Testis (tissue), 5 donors: ENCODE results near the gene GLRA1. TPM values are rescaled to one million over a fixed set of nuclear protein-coding genes. Genes with fewer than 3 reads are reported as not detected.

ENCODE experiments used
- DNase-seq: peaks from one replicate; pipeline ENCODE4 v3.0.0-alpha.2; 2019
- H3K27ac ChIP-seq, 2 donors: fragments of 200-600 bp; sonication (generic); one replicate each; pipeline ENCODE4 v1.5.1; 2019
- H3K27me3 ChIP-seq: fragments of 200-600 bp; sonication (generic); one replicate; pipeline ENCODE4 v1.5.1; 2019
- H3K36me3 ChIP-seq: fragments of 200-600 bp; sonication (generic); one replicate; pipeline ENCODE4 v1.5.1; 2017; ENCODE audit warnings: low read depth; ENCODE audit errors: missing control alignments
- H3K4me1 ChIP-seq: fragments of 200-600 bp; sonication (generic); one replicate; pipeline ENCODE4 v1.5.1; 2019
- H3K4me3 ChIP-seq, 2 donors: fragments of 200-600 bp; sonication (generic); one replicate each; pipeline ENCODE4 v1.5.1; 2017 to 2019
- H3K9me3 ChIP-seq: fragments of 200-600 bp; sonication (generic); one replicate; pipeline ENCODE4 v1.5.1; 2017
- CTCF ChIP-seq, 3 experiments: fragments of 450-650 bp in 2 of 3; fragments of 200-600 bp in 1 of 3; sonication (generic) in 1 of 3; IDR thresholded peaks; one replicate each; pipeline ENCODE4 v1.5.1; 2016 to 2019; ENCODE audit warnings: antibody characterized with exemption in 3 of 3, mild to moderate bottlenecking in 2 of 3, moderate library complexity in 1 of 3
- POLR2A ChIP-seq: fragments of 450-650 bp; IDR thresholded peaks from one replicate; pipeline ENCODE4 v1.6.1; 2017; ENCODE audit warnings: antibody characterized with exemption, mild to moderate bottlenecking, moderate library complexity
- WGBS, 2 donors: methylation state at CpG; one replicate each; pipeline ENCODE4 v1.1.5; 2018; 5-methylcytosine and 5-hydroxymethylcytosine counted together
- intact Hi-C: fragments of 100-400 bp; cut with DNase I; formaldehyde crosslinking; loops from one replicate; pipeline ENCODE4 v1.15.1; 2023; ENCODE audit warnings: low total_unique reads
- long read RNA-seq, 2 donors: transcript quantifications; one replicate each; lab custom pipeline, GENCODE V29; 2026
- polyA plus RNA-seq: library from polyadenylated mRNA; stranded (reverse); fragments of 350-450 nt; fragmentation: Illumina TruSeq; extraction: RNeasy Lipid Tissue Mini Kit (QIAGEN cat#74804); gene quantifications from one replicate; pipeline ENCODE4 v1.2.3, GENCODE V29; 2014; ENCODE audit warnings: low read depth, low replicate concordance; ENCODE audit not compliant: insufficient read depth
- total RNA-seq, 2 donors: library from RNA; depleted of rRNA; stranded (reverse); fragments of >200 nt; gene quantifications; one replicate each; pipeline ENCODE4 v1.2.3, GENCODE V29; 2016

Gene GLRA1
- total RNA-seq (not detected), polyA plus RNA-seq (not detected)
- long read RNA-seq, donor 1: 0 reads
- long read RNA-seq, donor 2: 0 reads

DNA sequence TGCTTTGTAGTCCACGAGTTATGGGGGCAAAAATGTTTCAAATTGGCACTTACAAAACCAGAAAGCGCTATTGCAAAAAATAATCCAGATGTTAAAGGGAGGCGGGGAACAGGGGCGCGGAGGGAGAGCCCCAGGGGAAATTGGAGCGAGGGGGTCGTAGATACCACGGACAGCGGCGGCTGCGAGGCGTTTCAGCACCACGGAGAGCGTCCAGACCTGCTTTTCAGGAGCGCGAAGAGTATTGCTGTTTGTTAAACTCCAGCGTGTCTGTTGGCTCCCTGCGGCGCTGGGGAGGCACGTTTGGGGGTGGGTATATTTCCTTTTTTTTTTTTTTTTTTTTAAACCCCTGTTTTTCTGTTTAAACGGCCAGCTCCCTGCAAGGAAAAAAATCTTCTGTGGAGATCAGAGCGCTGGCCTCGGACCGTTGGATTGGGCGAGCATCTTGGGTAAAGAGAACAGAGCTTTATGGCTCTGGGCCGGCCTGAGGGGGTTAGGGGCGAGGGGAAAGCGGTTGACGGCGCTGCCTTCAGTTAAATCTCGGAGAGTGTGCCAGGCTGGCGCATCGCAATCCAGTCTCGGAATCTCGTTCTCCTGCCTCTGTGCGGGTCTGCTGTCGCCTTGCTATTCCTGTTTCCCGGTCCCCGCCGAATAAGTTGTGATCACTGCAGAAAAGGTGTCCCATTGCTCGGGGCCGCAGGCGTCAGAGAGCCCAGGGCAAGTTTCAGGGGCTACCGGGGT, at the start of gene GLRA1:
GLRA1 (minus strand) TSS at position 288 of the 738 bp plus-strand sequence. CDS start 302 bp downstream, outside the sequence.
- Histone ChIP-seq H3K27ac (no peak within 1 kb of the TSS), H3K9me3 (no peaks in the 10 kb centered on the region), H3K4me1 (no peaks in the 10 kb centered on the region), H3K27me3 (no peaks in the 10 kb centered on the region), H3K4me3 (no peak within 1 kb of the TSS), H3K36me3 (no peaks in the 10 kb centered on the region)
- no peak for TF ChIP-seq CTCF (IDR thresholded peaks at IDR 0.05)
- no peak for TF ChIP-seq POLR2A
- intact Hi-C loops: no loop called here
- 5% methylated on average over 36 to 44 of the region's 44 CpGs for WGBS, 2 donors
- DNase-seq: peak; percentile 70

DNA sequence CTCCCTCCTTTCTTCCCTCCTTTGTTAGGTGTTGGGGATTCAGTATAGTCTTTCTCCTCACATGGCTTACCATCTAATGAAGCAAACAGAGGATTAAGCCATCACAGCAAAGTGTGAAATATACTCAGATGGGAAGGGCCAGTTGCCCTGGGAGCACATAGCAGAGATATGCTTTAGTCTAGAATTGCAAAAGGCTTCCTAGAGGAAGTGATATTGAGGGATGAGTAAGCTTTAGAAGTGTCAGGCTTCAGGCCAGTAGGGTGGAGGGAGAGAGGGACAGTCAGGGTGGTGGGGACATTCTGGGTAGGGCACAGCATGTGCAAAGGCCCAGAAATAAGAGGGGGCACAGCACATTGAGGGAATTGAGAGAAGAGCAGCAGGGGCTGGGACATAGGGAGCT, 46.2 kb upstream of the GLRA1 start:
- Histone ChIP-seq H3K27me3 (no peaks in the 10 kb centered on the region), H3K27ac (no peak overlapping the region), H3K36me3 (no peaks in the 10 kb centered on the region), H3K9me3 (no peaks in the 10 kb centered on the region), H3K4me1 (no peaks in the 10 kb centered on the region), H3K4me3 (no peak overlapping the region)
- intact Hi-C loops: no loop called here
- TF ChIP-seq POLR2A (no peak), CTCF (IDR thresholded peaks at IDR 0.05) (no peak)
- no peak for DNase-seq

DNA sequence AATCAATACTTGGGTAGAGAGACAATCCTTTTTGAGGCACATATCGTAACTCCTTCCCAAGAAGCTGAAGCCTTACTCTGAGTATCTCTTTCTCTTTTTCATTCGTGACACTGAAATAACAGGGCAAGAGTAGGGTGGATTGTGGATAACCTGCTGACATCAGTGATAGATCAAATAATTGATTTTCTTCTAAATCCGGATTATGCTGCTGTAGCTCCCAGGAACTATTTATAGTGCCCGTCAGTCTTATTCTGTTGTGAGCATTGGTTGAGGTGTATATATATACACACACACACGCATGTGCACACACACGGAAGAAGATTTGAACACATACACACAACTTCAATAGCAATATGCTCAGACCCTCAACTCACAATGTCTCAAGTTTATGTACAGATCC, 43.2 kb upstream of the GLRA1 start:
- 78 to 81% methylated on average over 6 of the region's 6 CpGs for WGBS, 2 donors
- H3K4me3 ChIP-seq: no peak overlapping the region
- no peak for TF ChIP-seq POLR2A
- no peak for DNase-seq
- no peaks in the 10 kb centered on the region for H3K9me3 ChIP-seq
- intact Hi-C loops: no loop called here
- no peaks in the 10 kb centered on the region for H3K27me3 ChIP-seq
- H3K4me1 ChIP-seq: no peaks in the 10 kb centered on the region
- H3K27ac ChIP-seq: no peak overlapping the region
- no peaks in the 10 kb centered on the region for H3K36me3 ChIP-seq

GRCh38 chr5:151966046-151966445, 41.4 kb upstream of the GLRA1 start:
- WGBS, 2 donors: 82 to 93% methylated on average over 1 of the region's 1 CpG
- H3K36me3 ChIP-seq: no peaks in the 10 kb centered on the region
- intact Hi-C loops: no loop called here

DNA sequence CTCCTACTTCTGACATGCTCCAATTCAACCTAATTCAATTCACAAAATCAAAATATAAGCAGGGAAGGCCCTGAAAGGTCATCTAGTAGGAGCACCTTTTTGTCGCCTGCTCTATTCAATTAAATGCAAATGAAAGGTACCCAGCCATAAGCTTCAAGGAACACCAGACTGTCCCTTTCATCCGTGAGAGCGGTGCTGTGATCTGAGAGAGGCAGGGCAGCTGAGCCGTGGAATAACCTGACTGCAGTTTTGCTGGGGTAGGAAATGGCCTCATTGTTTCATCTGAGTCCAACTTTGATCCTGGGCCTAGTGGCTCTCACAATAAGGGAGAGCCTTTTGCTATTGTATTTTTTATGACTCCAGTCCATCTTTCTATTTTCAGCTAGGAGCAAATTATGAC, 39.8 kb upstream of the GLRA1 start:
- no peak for DNase-seq
- Histone ChIP-seq H3K9me3 (no peaks in the 10 kb centered on the region), H3K36me3 (no peaks in the 10 kb centered on the region), H3K4me1 (no peaks in the 10 kb centered on the region), H3K4me3 (no peak overlapping the region), H3K27me3 (no peaks in the 10 kb centered on the region), H3K27ac (no peak overlapping the region)
- 66 to 84% methylated on average over 4 of the region's 4 CpGs for WGBS, 2 donors
- intact Hi-C loops: no loop called here
- TF ChIP-seq CTCF (IDR thresholded peaks at IDR 0.05) (no peak), POLR2A (no peak)

More at GRCh38 chr5:151966046-151966445, 41.4 kb upstream of the GLRA1 start:
- Histone ChIP-seq H3K27ac (no peak overlapping the region), H3K4me3 (no peak overlapping the region), H3K4me1 (no peaks in the 10 kb centered on the region), H3K27me3 (no peaks in the 10 kb centered on the region), H3K9me3 (no peaks in the 10 kb centered on the region)
- TF ChIP-seq CTCF (IDR thresholded peaks at IDR 0.05) (no peak), POLR2A (no peak)
- DNase-seq: no peak
